Cardiac septum (tissue), 1 donor: Measurements from ENCODE around the gene ZSCAN16. TPM values are rescaled to one million over a fixed set of nuclear protein-coding genes. Genes with fewer than 3 reads are reported as not detected.
A peak's percentile ranks its signal among the peaks of the same experiment; 100 is the strongest.

Source experiments
- DNase-seq: peaks from one replicate; pipeline ENCODE4 v3.0.0-alpha.2; 2020; ENCODE audit warnings: low spot score
- intact Hi-C: fragments of 100-400 bp; cut with DNase I; formaldehyde crosslinking; loops from one replicate; pipeline ENCODE4 v1.14.0; 2022
- total RNA-seq: library from RNA; stranded (reverse); fragmentation: NEBNext Ultra II Directional; extraction: Animal tissue kit (Norgen Biotek cat#: 25700); gene quantifications from one replicate; pipeline ENCODE4 v1.2.1, GENCODE V29; 2021
- donor health status: DM: no; HTN: no; CAD: no.

ZSCAN16 gene
- total RNA-seq, 1 donor from 2014 or later, result 1.9 TPM

DNA sequence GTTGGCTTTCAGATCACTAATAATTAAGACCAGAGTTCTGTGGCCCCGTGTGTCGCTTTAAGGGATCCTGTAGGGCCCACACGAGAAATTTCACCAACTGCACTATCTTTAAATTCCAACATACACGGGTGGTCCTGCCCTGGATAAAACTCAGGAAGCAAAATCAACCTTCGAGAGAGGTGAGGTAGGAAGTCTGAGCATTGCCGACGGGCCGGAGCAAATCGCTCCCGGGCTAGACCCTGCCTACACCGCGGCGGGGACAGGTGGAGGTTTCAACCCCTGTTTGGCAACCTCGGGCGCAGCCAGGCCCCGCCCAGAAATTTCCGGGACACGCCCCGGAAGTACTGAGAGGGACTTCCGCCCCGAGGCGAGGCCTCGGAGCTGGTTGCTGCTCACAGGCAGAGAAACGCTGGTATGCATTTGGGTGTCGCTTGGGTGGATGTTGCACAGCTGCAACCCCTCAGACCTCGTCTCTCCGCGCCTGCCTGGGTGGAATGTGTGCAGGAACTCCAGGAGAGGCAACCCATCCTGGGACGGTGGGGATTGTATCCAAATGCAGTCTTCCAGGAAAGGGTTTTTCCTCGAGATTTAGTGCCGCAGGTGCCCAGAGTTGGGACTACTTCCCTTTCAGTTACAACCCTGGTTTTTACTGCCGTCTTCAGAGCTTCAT lies 37.1 kb downstream of the ZSCAN16 start:
- intact Hi-C loops, result no loop called here
- DNase-seq, result peak; percentile 85

DNA sequence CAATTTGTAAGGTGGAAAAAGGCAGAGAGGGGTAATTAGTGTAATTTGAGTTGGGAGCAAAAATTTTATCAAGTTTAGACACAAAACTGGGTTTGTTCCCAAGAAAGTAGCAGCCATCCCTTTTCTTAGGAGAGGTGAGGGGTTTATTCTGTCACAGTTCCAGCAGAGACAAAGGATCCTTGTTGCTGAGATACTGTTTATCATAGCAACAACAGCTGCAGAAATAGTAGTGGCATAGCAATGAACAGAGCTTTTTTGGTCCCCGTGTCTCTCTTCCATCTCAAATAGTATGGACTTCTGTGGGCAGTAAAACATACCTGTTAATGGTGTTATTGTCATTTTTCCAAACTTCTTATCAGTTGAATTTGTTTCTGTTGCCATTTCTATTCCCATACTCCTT lies 41.2 kb downstream of the ZSCAN16 start:
- intact Hi-C loops, result no loop called here
- no peak for DNase-seq

DNA sequence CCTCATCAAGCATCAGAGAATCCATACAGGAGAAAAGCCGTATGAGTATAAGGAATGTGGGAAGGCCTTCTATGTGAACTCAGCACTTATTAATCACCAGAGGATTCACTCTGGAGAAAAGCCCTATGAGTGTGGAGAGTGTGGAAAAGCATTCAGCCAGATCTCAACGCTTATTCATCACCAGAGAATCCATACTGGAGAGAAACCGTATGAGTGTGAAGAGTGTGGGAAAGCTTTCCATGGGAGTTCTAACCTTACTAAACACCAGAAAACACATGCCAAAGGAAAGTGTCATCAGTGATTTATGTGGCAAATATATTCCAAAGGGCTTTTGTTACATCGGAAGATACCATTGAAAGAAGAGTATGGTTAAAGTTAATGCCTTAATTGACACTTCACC lies 42.7 kb downstream of the ZSCAN16 start:
- intact Hi-C loops, result no loop called here
- DNase-seq, result no peak

DNA sequence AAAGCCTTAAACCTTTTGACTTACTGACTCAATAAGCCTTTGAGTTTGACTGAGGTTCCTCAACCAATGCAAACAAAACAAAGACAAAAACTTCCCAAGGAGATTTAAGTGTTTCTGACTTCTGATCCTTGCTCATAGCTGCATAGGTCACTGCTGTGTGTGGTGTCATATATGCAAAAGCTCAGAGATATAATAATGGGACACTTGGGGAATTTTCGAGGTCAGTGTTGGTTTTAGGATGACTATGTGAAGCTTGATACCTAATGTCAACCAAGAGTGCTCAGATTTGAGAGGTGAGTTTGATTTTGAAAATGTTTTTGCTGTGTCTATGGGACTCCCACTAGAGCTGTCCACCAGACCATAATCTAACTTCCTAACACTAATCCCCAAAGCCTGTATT lies 43.5 kb downstream of the ZSCAN16 start:
- no peak for DNase-seq
- intact Hi-C loops, result no loop called here

DNA sequence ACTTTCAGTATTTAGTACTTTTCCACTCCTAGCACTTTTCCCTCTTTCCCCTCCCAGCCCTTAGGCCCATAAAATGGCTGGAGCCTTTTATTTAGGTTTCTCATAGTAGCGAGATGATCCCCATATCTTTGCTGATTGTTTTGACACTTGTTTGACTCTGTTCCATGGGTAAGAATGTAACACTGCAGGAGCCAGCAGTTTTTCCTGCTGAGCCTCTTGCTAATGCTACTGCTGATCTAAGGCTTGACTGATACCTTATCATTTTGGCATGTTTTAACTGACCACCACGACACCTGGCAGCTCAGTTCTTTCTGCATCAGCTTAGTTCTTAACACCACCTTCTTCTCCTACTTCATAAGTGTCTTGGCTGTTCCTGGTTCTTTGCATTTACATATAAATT lies 46.9 kb downstream of the ZSCAN16 start:
- intact Hi-C loops, result no loop called here
- no peak for DNase-seq

DNA sequence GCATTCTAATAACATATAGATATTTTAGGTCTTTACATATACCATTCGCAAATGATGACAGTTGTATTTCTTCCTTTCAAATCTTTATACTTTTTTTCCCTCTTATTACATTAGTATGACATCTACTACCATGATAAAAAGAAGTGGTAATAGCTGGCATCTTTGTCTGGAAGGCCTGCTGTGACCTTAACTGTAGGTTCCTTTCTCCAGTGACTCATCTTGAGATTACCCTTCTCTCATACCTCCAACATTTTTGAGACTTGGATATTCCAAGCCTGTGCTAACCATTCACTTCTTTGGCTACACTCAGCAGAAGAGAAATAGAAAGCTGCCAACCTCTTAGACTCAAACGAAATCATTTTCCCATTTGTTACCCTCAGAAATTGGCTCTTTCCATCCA lies 47.6 kb downstream of the ZSCAN16 start:
- intact Hi-C loops, result no loop called here
- DNase-seq, result no peak

DNA sequence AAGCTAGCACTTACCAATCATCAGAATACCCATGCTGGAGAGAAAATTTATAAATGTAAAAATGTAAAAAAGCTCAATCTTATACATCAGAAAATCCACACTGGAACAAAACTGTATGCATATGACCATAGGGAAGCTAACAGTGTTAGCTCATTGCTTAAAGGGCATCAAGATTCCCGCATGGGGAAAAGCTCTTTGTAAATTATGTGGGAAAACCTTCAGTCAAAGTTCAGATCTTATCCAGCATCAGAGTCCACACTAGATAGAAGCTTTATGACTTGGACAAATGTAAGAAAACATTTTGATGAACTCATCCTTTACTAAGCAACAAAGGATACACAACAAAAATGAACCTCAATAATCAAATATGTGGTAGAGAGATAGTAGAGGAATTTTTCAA lies 52.0 kb downstream of the ZSCAN16 start:
- no peak for DNase-seq
- intact Hi-C loops, result no loop called here

Other genes starting within 250 kb of the ZSCAN16 start
- gene OR2B2, start 212.2 kb upstream of the ZSCAN16 start, total RNA-seq, result not detected
- not detected for gene OR2B6, start 167.4 kb upstream of the ZSCAN16 start, total RNA-seq
- gene ZNF165, start 44.0 kb upstream of the ZSCAN16 start, total RNA-seq, result 0.13 TPM
- gene ZKSCAN8, start 17.3 kb downstream of the ZSCAN16 start, total RNA-seq, result 15.7 TPM
- gene ZSCAN9, start 100.7 kb downstream of the ZSCAN16 start, total RNA-seq, result 8.4 TPM
- 2.4 TPM for gene ZKSCAN4, start 127.7 kb downstream of the ZSCAN16 start, total RNA-seq
- gene NKAPL, start 134.7 kb downstream of the ZSCAN16 start, total RNA-seq, result 6.6 TPM
- gene ZSCAN26, start 142.5 kb downstream of the ZSCAN16 start, total RNA-seq, result 13.4 TPM
- 3.8 TPM for gene PGBD1, start 157.0 kb downstream of the ZSCAN16 start, total RNA-seq
- gene ZSCAN31, start 211.5 kb downstream of the ZSCAN16 start, total RNA-seq, result 7.1 TPM
- gene ZKSCAN3, start 225.3 kb downstream of the ZSCAN16 start, total RNA-seq, result 5.3 TPM